ENCODE measurements around the gene SCAPER. TPM values are rescaled to one million over a fixed set of nuclear protein-coding genes. Genes with fewer than 3 reads are reported as not detected.

Gene SCAPER
- total RNA-seq, 1 experiment from 2014 or later: 15.3 TPM

- no TSS peak for BruUV-seq (replicated peaks)
- intact Hi-C loops (cut with micrococcal nuclease; ENCODE audit: unreplicated experiment): no loop called here
- ChIA-PET POLR2A (no interaction called here), CTCF (no interaction called here)
- in situ Hi-C loops (cut with HindIII; ENCODE audit: low pct_unique_long_range_greater_than_20kb, low sequenced_read_pairs): no loop called here
- no peak for ATAC-seq
- DNase-seq (ENCODE audit: low read depth, low spot score): no peak
- H3K4me3 ChIP-seq (ENCODE audit: low read depth in 2 of 2, low read length in 2 of 2): peak overlapping the region in 1 of 2 experiments; percentile 34; a peak in 1 of 4 replicates
- TF ChIP-seq REST (IDR thresholded peaks at IDR 0.05; ENCODE audit: insufficient read depth in 1 of 2, low read depth in 2 of 2, low read length in 1 of 2) (no peak), CTCF (IDR thresholded peaks at IDR 0.05) (no peak), SIN3A (IDR thresholded peaks at IDR 0.05; ENCODE audit: borderline replicate concordance, insufficient read depth, low read depth, low read length) (no peak), POLR2AphosphoS5 (IDR thresholded peaks at IDR 0.05; ENCODE audit: low read depth, low read length) (no peak), TCF7L2 (IDR thresholded peaks at IDR 0.05; ENCODE audit: low read depth, low read length) (no peak)
- H3K4me1 ChIP-seq (ENCODE audit: control insufficient read depth, insufficient read depth, low read length): peaks cover 3% of the 10 kb centered on the region; the same call in 1 of the 2 replicates
- no peaks in the 10 kb centered on the region for H3K9me3 ChIP-seq (ENCODE audit: control insufficient read depth, insufficient read depth, low read depth, low read length)
- H3K36me3 ChIP-seq (ENCODE audit: control insufficient read depth, insufficient read depth, low read length): peaks cover 3% of the 10 kb centered on the region; the same call in 1 of the 2 replicates
- H3K27ac ChIP-seq (ENCODE audit: low read length): no peak overlapping the region
- H3K27me3 ChIP-seq (ENCODE audit: control insufficient read depth, insufficient read depth, low read length): no peaks in the 10 kb centered on the region; the same call in 1 of the 2 replicates
Observed at GRCh38 chr15:76337696-76338485, 567.2 kb downstream of the SCAPER start.

GRCh38 chr15:76337059-76337695, 568.0 kb downstream of the SCAPER start:
- Histone ChIP-seq H3K36me3 (ENCODE audit: control insufficient read depth, insufficient read depth, low read length) (peaks cover 3% of the 10 kb centered on the region; the same call in 1 of the 2 replicates), H3K27ac (ENCODE audit: low read length) (no peak overlapping the region), H3K9me3 (ENCODE audit: control insufficient read depth, insufficient read depth, low read depth, low read length) (no peaks in the 10 kb centered on the region), H3K4me3 (ENCODE audit: low read depth in 2 of 2, low read length in 2 of 2) (peak overlapping the region in 1 of 2 experiments; percentile 34; a peak in 2 of 4 replicates), H3K27me3 (ENCODE audit: control insufficient read depth, insufficient read depth, low read length) (no peaks in the 10 kb centered on the region; the same call in 1 of the 2 replicates), H3K4me1 (ENCODE audit: control insufficient read depth, insufficient read depth, low read length) (peaks cover 3% of the 10 kb centered on the region; the same call in 1 of the 2 replicates)
- CTCF ChIA-PET: no interaction called here
- no TSS peak for BruUV-seq (replicated peaks)
- intact Hi-C loops (cut with micrococcal nuclease; ENCODE audit: unreplicated experiment): no loop called here
- in situ Hi-C loops (cut with HindIII; ENCODE audit: low pct_unique_long_range_greater_than_20kb, low sequenced_read_pairs): no loop called here
- TF ChIP-seq POLR2AphosphoS5 (IDR thresholded peaks at IDR 0.05; ENCODE audit: low read depth, low read length) (no peak), SIN3A (IDR thresholded peaks at IDR 0.05; ENCODE audit: borderline replicate concordance, insufficient read depth, low read depth, low read length) (no peak), REST (IDR thresholded peaks at IDR 0.05; ENCODE audit: insufficient read depth in 1 of 2, low read depth in 2 of 2, low read length in 1 of 2) (no peak), TCF7L2 (IDR thresholded peaks at IDR 0.05; ENCODE audit: low read depth, low read length) (no peak), CTCF (IDR thresholded peaks at IDR 0.05) (no peak)
- POLR2A ChIA-PET: no interaction called here
- DNase-seq (ENCODE audit: low read depth, low spot score) (no peak), ATAC-seq (no peak)
